ENCODE data around the gene SRF. TPM values are rescaled to one million over a fixed set of nuclear protein-coding genes. Genes with fewer than 3 reads are reported as not detected.

Gene SRF
- total RNA-seq, 2 donors from 2014 or later, result 12.7 to 30.7 TPM

DNA sequence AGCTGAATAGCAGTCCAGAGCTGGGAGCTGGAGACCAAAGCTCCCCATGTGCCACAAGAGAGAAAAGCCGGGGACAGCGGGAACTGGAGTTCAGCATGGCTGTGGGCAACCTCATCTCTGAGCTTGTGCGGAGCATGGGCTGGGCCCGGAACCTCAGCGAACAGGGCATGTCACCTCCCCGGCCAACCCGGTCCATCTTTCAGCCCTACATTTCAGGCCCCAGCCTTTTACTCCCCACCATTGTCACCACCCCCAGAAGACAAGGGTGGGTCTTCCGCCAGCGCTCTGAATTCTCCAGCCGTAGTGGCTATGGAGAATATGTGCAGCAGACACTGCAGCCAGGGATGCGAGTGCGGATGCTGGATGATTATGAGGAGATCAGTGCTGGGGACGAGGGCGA is 14.9 kb downstream of the SRF start:
- DNase-seq, result no peak
- no peak overlapping the region for H3K27ac ChIP-seq
- no peak for ATAC-seq
- TF ChIP-seq, protein P1, sequence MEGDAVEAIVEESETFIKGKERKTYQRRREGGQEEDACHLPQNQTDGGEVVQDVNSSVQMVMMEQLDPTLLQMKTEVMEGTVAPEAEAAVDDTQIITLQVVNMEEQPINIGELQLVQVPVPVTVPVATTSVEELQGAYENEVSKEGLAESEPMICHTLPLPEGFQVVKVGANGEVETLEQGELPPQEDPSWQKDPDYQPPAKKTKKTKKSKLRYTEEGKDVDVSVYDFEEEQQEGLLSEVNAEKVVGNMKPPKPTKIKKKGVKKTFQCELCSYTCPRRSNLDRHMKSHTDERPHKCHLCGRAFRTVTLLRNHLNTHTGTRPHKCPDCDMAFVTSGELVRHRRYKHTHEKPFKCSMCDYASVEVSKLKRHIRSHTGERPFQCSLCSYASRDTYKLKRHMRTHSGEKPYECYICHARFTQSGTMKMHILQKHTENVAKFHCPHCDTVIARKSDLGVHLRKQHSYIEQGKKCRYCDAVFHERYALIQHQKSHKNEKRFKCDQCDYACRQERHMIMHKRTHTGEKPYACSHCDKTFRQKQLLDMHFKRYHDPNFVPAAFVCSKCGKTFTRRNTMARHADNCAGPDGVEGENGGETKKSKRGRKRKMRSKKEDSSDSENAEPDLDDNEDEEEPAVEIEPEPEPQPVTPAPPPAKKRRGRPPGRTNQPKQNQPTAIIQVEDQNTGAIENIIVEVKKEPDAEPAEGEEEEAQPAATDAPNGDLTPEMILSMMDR (IDR thresholded peaks at IDR 0.05), result no peak
- TF ChIP-seq POLR2A (IDR thresholded peaks at IDR 0.05), result no peak
- peaks cover 0 to 2% of the 10 kb centered on the region in 2 donors for H3K36me3 ChIP-seq (replicated peaks in 1 of 2; ENCODE audit: insufficient read depth in 1 of 2, low read depth in 2 of 2)
- no peaks in the 10 kb centered on the region for H3K9me3 ChIP-seq
- WGBS, 2 donors, result 96% methylated on average over 13 to 14 of the region's 14 CpGs
- no peak overlapping the region for H3K4me3 ChIP-seq
- H3K27me3 ChIP-seq, result no peaks in the 10 kb centered on the region
- intact Hi-C loops (cut with DNase I), result no loop called here
- peaks cover 19% of the 10 kb centered on the region for H3K4me1 ChIP-seq

DNA sequence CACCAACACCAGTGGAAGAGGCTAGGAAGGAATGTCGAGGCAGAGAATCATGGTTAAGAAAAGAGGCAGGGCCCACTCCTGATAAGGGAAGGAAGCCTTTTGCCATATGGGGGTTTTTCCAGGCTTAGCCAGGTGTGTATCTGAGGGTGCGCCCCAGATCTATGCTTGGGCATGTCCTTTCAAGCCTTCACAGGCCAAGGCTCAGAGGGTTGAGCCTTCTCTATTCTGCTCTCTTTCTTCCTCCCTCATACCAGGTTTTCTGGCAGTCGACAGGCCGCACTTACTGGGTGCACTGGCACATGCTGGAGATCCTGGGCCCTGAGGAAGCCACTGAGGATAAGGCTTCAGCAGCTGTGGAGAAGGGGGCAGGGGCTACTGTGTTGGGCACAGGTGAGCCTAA is 15.6 kb downstream of the SRF start:
- intact Hi-C loops (cut with DNase I), result no loop called here
- Histone ChIP-seq H3K36me3 (replicated peaks in 1 of 2; ENCODE audit: insufficient read depth in 1 of 2, low read depth in 2 of 2) (peaks cover 0 to 2% of the 10 kb centered on the region in 2 donors), H3K27me3 (no peaks in the 10 kb centered on the region), H3K9me3 (no peaks in the 10 kb centered on the region), H3K27ac (no peak overlapping the region), H3K4me3 (no peak overlapping the region), H3K4me1 (peaks cover 14% of the 10 kb centered on the region)
- WGBS, 2 donors, result 91 to 92% methylated on average over 4 of the region's 4 CpGs
- no peak for ATAC-seq
- no peak for DNase-seq
- TF ChIP-seq, protein P1 (IDR thresholded peaks at IDR 0.05), result no peak
- no peak for TF ChIP-seq POLR2A (IDR thresholded peaks at IDR 0.05)

DNA sequence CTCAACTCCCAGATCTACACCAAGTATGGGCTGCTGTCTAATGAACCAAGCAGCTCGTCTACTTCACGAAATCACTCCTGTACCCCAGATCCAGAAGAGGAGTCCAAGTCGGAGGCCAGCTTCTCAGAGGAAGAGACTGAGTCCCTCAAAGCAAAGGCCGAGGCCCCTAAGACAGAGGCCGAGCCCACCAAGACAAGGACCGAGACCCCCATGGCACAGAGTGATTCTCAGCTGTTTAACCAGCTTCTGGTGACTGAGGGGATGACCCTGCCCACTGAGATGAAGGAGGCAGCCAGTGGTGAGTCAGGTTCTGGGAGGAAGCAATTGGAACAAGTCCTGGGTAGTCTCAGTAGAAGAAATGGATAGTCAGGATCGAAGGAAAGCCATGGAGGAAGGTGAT is 16.8 kb downstream of the SRF start:
- H3K36me3 ChIP-seq (replicated peaks in 1 of 2; ENCODE audit: insufficient read depth in 1 of 2, low read depth in 2 of 2), result peaks cover 0 to 2% of the 10 kb centered on the region in 2 donors
- no peak overlapping the region for H3K4me3 ChIP-seq
- no peak for ATAC-seq
- H3K9me3 ChIP-seq, result no peaks in the 10 kb centered on the region
- no peak for DNase-seq
- WGBS, 2 donors, result 94 to 98% methylated on average over 5 to 7 of the region's 7 CpGs
- no peak overlapping the region for H3K27ac ChIP-seq
- intact Hi-C loops (cut with DNase I), result no loop called here
- peaks cover 8% of the 10 kb centered on the region for H3K4me1 ChIP-seq
- TF ChIP-seq, protein P1 (IDR thresholded peaks at IDR 0.05), result no peak
- TF ChIP-seq POLR2A (IDR thresholded peaks at IDR 0.05), result no peak
- no peaks in the 10 kb centered on the region for H3K27me3 ChIP-seq

DNA sequence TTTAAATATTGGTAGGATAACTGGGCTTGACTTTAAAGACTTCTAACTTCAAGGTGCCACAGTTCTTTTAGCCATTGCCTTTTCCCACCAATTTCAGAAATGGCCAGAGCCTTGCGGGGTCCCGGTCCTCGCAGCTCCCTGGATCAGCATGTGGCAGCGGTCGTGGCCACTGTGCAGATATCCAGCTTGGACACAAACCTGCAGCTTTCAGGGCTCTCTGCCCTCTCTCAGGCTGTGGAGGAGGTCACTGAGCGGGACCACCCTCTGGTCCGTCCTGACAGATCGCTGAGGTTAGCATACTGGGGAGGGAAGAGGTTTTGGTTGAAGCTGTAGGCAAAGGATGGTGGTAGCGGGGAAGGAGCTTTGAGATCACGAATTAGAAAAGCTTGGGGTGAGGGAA is 17.4 kb downstream of the SRF start:
- Histone ChIP-seq H3K27me3 (no peaks in the 10 kb centered on the region), H3K4me3 (no peak overlapping the region), H3K9me3 (no peaks in the 10 kb centered on the region), H3K36me3 (replicated peaks in 1 of 2; ENCODE audit: insufficient read depth in 1 of 2, low read depth in 2 of 2) (peaks cover 0 to 2% of the 10 kb centered on the region in 2 donors), H3K27ac (no peak overlapping the region), H3K4me1 (peaks cover 2% of the 10 kb centered on the region)
- 90 to 92% methylated on average over 10 of the region's 10 CpGs for WGBS, 2 donors
- no peak for TF ChIP-seq POLR2A (IDR thresholded peaks at IDR 0.05)
- TF ChIP-seq, protein P1 (IDR thresholded peaks at IDR 0.05), result no peak
- ATAC-seq (no peak), DNase-seq (no peak)
- intact Hi-C loops (cut with DNase I), result no loop called here

DNA sequence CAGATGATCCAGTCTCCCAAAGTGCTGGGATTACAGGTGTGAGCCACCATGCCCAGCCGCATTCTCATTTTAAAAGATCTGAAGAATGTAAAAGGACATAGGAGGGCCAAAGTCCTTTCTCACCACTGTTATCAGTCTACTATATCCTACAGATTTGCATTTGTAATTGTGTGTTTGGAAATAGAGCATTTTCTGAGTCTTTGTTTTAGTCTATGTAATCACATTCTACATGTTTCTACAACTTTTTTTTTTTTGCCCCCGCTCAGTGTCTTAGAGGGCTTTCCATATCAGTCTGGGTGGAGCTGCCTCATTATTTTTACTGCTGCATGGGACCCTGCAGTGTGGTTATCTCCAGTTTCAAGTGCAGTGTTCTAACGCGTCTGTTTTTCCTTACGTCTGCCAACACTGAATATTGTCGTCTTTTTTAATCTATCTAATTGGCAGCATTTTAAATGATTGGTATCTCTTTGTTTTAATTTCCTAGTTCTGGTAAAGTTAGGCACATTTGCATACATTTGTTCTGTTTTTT is 18.8 kb downstream of the SRF start:
- Histone ChIP-seq H3K4me1 (no peaks in the 10 kb centered on the region), H3K27ac (no peak overlapping the region), H3K9me3 (no peaks in the 10 kb centered on the region), H3K27me3 (no peaks in the 10 kb centered on the region), H3K4me3 (no peak overlapping the region), H3K36me3 (replicated peaks in 1 of 2; ENCODE audit: insufficient read depth in 1 of 2, low read depth in 2 of 2) (peaks cover 0 to 2% of the 10 kb centered on the region in 2 donors)
- DNase-seq, result no peak
- intact Hi-C loops (cut with DNase I), result no loop called here
- WGBS, 2 donors, result 77 to 78% methylated on average over 6 of the region's 6 CpGs
- TF ChIP-seq, protein P1 (IDR thresholded peaks at IDR 0.05), result no peak
- no peak for TF ChIP-seq POLR2A (IDR thresholded peaks at IDR 0.05)
- no peak for ATAC-seq

All from body of pancreas (tissue), 4 donors.